Measurements from ENCODE around the gene ZNF594. TPM values are rescaled to one million over a fixed set of nuclear protein-coding genes. Genes with fewer than 3 reads are reported as not detected.
"Not testable (repeated sequence)": the region's sequence is repeated elsewhere in the genome, so short reads cannot be mapped to it uniquely, and the experiment has no call there.

The ZNF594 gene
- total RNA-seq, 4 donors from 2014 or later, result 2.5 to 10.1 (median 4.5) TPM

DNA sequence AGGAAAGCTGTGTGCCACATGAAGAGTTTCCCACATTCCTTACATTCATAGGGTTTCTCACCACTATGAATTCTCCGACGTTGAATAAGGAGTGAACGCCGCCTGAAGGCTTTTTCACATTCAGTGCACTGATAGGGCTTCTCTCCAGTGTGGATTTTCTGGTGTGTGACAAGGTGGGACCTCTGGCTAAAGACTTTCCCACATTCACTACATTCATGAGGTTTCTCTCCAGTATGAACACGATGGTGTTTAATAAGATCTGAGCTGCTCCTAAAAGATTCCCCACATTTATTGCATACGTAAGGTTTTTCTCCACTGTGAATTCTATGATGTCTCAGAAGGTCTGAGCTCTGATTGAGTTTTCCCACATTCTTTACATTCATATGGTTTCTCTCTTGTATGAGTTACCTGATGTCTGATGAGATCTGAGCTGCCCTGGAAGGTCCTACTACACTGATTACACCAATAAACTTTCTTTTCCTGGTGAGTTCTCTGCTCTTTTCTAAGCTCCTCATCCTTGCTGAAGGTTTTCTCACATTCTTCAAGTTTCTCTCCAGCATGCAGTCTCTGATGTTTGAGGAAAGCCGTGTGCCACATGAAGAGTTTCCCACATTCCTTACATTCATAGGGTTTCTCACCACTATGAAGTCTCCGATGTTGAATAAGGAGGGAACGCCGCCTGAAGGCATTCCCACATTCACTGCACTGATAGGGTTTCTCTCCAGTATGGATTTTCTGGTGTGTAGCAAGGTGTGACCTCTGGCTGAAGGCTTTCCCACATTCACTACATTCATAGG, 10.0 kb downstream of the ZNF594 start:
- no peaks in the 10 kb centered on the region for H3K27me3 ChIP-seq
- H3K36me3 ChIP-seq, result peaks cover 22% of the 10 kb centered on the region
- 95% methylated on average over 10 of the region's 10 CpGs for WGBS
- no peaks in the 10 kb centered on the region for H3K4me1 ChIP-seq
- H3K4me3 ChIP-seq, result no peak overlapping the region
- no peak for DNase-seq (ENCODE audit: low spot score in 2 of 2)
- no peak overlapping the region for H3K27ac ChIP-seq
- peaks cover 85% of the 10 kb centered on the region for H3K9me3 ChIP-seq
- no peak for TF ChIP-seq EP300 (IDR thresholded peaks at IDR 0.05)
- TF ChIP-seq POLR2AphosphoS5 (IDR thresholded peaks at IDR 0.05), result no peak
- no peak for TF ChIP-seq POLR2A (IDR thresholded peaks at IDR 0.05)
- TF ChIP-seq, protein P1, sequence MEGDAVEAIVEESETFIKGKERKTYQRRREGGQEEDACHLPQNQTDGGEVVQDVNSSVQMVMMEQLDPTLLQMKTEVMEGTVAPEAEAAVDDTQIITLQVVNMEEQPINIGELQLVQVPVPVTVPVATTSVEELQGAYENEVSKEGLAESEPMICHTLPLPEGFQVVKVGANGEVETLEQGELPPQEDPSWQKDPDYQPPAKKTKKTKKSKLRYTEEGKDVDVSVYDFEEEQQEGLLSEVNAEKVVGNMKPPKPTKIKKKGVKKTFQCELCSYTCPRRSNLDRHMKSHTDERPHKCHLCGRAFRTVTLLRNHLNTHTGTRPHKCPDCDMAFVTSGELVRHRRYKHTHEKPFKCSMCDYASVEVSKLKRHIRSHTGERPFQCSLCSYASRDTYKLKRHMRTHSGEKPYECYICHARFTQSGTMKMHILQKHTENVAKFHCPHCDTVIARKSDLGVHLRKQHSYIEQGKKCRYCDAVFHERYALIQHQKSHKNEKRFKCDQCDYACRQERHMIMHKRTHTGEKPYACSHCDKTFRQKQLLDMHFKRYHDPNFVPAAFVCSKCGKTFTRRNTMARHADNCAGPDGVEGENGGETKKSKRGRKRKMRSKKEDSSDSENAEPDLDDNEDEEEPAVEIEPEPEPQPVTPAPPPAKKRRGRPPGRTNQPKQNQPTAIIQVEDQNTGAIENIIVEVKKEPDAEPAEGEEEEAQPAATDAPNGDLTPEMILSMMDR (IDR thresholded peaks at IDR 0.05), result no peak

DNA sequence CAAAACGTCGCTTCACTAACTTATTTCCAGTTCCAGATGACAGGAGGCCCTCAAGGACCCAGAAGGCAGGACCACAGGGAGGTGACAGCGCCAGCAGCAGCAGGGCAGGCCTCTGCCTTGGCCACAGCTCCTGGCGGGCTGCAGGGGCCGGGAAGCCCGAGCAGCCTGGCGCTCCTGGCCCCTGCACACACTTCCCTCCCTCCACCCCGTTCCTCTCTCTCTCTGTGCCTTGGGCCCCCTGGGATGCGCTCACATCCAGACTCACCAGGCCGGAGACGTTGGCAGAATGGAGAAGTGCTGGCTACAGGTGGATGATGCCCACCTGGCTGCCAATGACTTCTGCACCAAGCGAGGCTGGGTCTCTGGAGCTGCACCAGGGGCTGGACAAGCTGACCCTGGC, 12.7 kb downstream of the ZNF594 start:
- H3K36me3 ChIP-seq, result peaks cover 24% of the 10 kb centered on the region
- DNase-seq (ENCODE audit: low spot score in 2 of 2), result no peak
- no peak overlapping the region for H3K4me3 ChIP-seq
- TF ChIP-seq, protein P1 (IDR thresholded peaks at IDR 0.05), result no peak
- TF ChIP-seq POLR2A (IDR thresholded peaks at IDR 0.05) (no peak), EP300 (IDR thresholded peaks at IDR 0.05) (no peak)
- no peak overlapping the region for H3K27ac ChIP-seq
- H3K4me1 ChIP-seq, result no peaks in the 10 kb centered on the region
- peaks cover 61% of the 10 kb centered on the region for H3K9me3 ChIP-seq
- 95% methylated on average over 12 of the region's 12 CpGs for WGBS
- no peaks in the 10 kb centered on the region for H3K27me3 ChIP-seq

DNA sequence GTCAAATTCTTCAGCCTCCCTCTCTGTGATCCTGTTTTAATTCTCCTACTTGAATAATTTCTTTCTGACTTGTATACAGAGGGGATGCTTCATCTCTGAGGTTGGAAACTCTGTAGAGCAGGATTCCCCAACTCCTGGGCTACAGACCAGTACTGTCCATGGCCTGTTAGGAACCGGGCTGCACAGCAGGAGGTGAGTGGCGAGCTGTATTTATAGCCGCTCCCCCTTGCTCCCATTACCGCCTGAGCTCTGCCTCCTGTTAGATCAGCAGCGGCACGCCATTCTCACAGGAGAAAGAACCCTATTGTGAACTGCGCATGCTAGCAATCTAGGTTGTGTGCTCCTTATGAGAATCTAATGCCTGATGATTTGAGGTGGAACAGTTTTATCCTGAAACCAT, 16.6 kb downstream of the ZNF594 start:
- H3K27ac ChIP-seq; H3K4me3 ChIP-seq; H3K27me3 ChIP-seq; DNase-seq (ENCODE audit: low spot score in 2 of 2); H3K4me1 ChIP-seq: not testable (repeated sequence)
- Histone ChIP-seq H3K36me3 (peaks cover 14% of the 10 kb centered on the region), H3K9me3 (peaks cover 21% of the 10 kb centered on the region)
- WGBS, result 97% methylated on average over 7 of the region's 7 CpGs

DNA sequence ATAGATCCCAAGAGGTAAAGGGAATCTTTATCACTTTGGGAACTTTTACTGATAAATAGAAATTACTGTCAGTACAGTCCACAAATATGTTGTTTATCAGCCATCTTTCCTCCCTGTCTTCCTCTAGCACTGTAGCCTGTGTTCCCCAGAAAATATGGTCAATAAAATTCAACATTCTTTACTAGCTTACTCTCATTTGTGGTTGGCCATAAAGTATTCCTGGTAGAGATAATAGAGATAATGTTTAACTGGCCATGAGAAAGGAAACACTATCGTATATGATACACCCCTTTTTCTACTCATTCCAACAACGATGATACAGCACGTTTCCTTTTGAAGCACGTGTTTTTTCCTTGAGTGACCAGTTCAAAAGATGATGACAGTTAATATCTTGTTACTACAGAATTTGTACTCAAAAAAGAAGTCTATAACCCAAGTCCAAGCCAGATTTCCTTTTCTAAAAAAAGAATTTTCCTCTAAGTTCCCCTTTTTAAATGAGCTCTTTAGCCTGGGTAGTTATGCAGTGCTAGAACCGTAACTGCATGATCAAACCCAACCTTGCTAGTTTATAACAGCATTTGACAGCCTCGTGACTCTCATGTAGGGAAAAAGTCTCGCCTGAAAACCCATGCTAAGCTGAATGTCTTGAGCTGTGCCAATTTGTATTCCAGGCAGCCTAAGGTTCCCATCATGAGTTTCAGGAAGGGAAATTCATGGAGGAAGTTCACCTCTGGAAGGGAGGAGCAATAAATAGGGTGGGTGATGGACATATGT, 25.7 kb downstream of the ZNF594 start:
- not testable (repeated sequence) for DNase-seq (ENCODE audit: low spot score in 2 of 2); H3K27ac ChIP-seq; H3K9me3 ChIP-seq; H3K27me3 ChIP-seq; H3K4me1 ChIP-seq; H3K4me3 ChIP-seq; H3K36me3 ChIP-seq
- WGBS, result 62% methylated on average over 6 of the region's 7 CpGs

DNA sequence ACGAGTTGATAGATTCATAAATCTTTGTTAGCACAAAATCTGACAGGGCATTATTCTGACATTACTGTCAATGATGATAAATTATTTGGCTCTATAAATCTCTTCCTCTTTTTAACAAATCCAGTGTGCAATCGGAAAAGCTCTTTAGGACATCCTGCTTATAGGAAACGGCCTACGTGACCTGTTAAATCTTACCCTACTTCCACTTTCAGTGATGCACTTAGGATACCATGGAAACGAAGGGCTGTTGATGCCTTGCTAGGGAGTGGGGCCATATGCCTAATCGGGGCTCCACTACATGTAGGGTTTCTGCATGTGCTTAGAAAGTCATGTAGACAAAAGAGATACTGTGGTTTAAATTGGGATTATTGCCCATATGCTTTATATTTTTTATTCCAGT, 27.2 kb downstream of the ZNF594 start:
- Histone ChIP-seq H3K27me3 (no peaks in the 10 kb centered on the region), H3K27ac (no peak overlapping the region), H3K36me3 (no peaks in the 10 kb centered on the region), H3K4me3 (no peak overlapping the region), H3K9me3 (no peaks in the 10 kb centered on the region), H3K4me1 (no peaks in the 10 kb centered on the region)
- TF ChIP-seq, protein P1 (IDR thresholded peaks at IDR 0.05), result no peak
- no peak for TF ChIP-seq EP300 (IDR thresholded peaks at IDR 0.05)
- TF ChIP-seq POLR2AphosphoS5 (IDR thresholded peaks at IDR 0.05), result no peak
- TF ChIP-seq POLR2A (IDR thresholded peaks at IDR 0.05), result no peak
- no peak for DNase-seq (ENCODE audit: low spot score in 2 of 2)
- 68% methylated on average over 6 of the region's 6 CpGs for WGBS

DNA sequence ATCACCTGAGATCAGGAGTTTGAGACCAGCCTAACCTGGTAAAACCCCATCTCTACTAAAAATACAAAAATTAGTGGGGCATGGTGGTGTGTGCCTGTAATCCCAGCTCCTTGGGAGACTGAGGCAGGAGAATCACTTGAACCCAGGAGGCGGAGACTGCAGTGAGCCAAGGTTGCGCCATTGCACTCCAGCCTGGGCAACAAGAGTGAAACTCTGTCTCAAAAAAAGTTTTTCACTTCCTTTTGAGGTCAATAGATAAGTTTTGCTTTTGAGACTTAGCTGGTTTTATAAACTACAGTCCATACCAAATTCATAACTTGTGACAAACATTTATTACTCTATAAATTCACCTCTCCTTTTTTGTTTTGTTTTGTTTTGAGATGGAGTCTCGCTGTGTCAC, 29.9 kb downstream of the ZNF594 start:
- not testable (repeated sequence) for H3K9me3 ChIP-seq

DNA sequence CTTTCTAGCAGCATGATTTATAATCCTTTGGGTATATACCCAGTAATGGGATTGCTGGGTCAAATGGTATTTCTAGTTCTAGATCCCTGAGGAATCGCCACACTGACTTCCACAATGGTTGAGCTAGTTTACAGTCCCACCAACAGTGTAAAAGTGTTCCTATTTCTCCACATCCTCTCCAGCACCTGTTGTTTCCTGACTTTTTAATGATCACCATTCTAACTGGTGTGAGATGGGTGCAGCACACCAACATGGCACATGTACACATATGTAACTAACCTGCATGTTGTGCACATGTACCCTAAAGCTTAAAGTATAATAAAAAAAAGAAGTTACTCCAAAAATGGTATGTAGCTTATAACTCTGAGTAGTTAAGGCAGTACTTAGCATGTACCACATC, 31.0 kb downstream of the ZNF594 start:
- 100% methylated on average over 1 of the region's 1 CpG for WGBS

More for the DNA sequence above, 29.9 kb downstream of the ZNF594 start:
- H3K27me3 ChIP-seq; H3K27ac ChIP-seq; DNase-seq (ENCODE audit: low spot score in 2 of 2); H3K4me1 ChIP-seq; H3K4me3 ChIP-seq; H3K36me3 ChIP-seq: not testable (repeated sequence)
- 88% methylated on average over 3 of the region's 3 CpGs for WGBS

DNA sequence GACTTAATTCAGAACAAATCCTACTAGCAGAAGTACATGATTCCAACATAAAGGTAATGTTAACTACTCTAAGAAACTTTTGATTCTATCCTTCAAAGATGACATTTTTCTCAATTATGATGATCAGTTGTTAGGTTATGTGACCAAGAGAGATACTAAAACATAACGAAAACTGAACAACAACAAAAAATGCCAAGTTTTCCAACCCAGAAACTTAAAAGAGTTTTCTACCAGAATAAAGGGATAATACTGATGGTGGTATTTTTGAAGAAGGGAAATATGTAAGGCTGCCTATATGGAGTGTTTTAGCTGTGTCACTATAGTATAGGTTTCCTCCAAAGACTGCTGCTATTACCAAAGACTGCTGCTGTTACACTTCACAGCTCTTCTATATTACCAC, 45.5 kb downstream of the ZNF594 start:
- whole genome bisulfite sequencing, result 80% methylated on average over 1 of the region's 1 CpG
- not testable (repeated sequence) for H3K27ac ChIP-seq; H3K9me3 ChIP-seq; H3K4me1 ChIP-seq; H3K4me3 ChIP-seq; H3K27me3 ChIP-seq; H3K36me3 ChIP-seq; DNase-seq (ENCODE audit: low spot score in 2 of 2)

More for the DNA sequence above, 31.0 kb downstream of the ZNF594 start:
- not testable (repeated sequence) for H3K27ac ChIP-seq; H3K36me3 ChIP-seq; H3K4me1 ChIP-seq; H3K27me3 ChIP-seq; DNase-seq (ENCODE audit: low spot score in 2 of 2); H3K4me3 ChIP-seq; H3K9me3 ChIP-seq

DNA sequence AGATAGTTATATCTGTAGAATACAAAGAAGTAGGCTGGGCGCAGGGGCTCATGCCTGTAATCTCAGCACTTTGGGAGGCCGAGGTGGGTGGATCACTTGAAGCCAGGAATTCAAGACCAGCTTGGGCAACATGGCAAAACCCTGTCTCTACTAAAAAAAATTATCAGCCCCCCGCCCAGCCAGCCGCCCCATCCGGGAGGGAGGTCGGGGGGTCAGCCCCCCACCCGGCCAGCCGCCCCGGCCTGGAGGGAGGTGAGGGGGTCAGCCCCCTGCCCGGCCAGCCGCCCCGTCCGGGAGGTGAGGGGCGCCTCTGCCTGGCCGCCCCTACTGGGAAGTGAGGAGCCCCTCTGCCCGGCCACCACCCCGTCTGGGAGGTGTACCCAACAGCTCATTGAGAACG, 48.8 kb downstream of the ZNF594 start:
- H3K9me3 ChIP-seq; DNase-seq (ENCODE audit: low spot score in 2 of 2); H3K27me3 ChIP-seq; H3K36me3 ChIP-seq; H3K27ac ChIP-seq; H3K4me3 ChIP-seq; H3K4me1 ChIP-seq: not testable (repeated sequence)
- 92% methylated on average over 3 of the region's 18 CpGs for WGBS

Measured in suprapubic skin (tissue), 4 donors.